H4 (cell line): ENCODE data around the gene PRKG1. TPM values are rescaled to one million over a fixed set of nuclear protein-coding genes. Genes with fewer than 3 reads are reported as not detected.
A peak's percentile ranks its signal among the peaks of the same experiment; 100 is the strongest.

Experiments used
- DNase-seq: peaks from one replicate; pipeline ENCODE4 v3.0.0-alpha.2; 2015; ENCODE audit warnings: low spot score
- total RNA-seq: library from RNA; depleted of rRNA; stranded (reverse); fragments of >200 nt; shearing (Covaris generic); gene quantifications from 2 replicates; pipeline ENCODE4 v1.2.3, GENCODE V29; 2014

The PRKG1 gene
- total RNA-seq, 1 experiment from 2014 or later, result 3.4 TPM

DNA sequence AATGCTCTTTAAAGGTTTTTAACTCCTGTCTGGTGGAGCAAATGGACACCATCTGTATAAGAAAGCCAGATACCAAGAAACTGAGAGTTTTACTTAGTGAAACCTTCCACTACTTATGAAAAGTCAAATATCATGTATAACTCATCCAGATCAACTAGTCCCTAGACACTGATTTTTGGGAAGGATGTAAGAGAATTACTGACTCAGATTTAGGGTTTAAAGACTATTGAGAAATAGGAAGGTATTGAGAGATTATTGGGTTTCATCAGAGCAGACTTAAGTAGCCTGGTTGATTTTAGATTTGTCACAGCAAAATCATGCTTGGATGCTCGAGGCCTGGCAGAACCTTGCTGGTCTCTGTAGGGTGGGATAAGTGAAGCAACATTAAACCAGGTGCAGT, 622.0 kb downstream of the PRKG1 start:
- no peak for DNase-seq

DNA sequence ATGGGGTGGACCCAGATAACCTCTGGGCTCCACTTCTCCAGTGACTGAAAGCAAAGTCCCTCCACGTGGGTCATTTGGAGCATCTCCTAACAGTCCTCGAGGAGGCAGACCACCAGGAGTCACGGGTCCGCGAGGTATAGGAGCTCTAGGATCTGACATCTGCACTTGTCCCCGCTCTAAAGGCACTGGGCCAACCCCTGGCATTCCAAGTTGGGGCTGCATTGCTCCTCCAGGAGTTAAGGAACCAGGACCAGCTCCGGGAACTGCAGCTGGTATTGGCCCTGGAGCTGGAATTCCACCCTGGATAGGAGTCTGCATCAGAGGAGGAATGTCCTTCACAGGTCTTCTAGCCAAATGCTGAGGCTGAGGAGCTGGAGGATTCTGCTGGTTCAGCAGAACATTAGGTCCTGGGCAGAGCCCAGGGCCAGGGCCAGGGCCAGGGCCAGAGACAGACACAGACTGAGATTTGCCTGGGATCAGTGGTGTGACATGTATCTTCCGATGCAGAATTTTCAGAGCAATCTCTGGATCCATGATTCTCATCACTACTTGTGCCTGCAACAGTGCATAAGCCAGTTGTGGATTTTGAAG, 624.3 kb downstream of the PRKG1 start:
- DNase-seq, result no peak

DNA sequence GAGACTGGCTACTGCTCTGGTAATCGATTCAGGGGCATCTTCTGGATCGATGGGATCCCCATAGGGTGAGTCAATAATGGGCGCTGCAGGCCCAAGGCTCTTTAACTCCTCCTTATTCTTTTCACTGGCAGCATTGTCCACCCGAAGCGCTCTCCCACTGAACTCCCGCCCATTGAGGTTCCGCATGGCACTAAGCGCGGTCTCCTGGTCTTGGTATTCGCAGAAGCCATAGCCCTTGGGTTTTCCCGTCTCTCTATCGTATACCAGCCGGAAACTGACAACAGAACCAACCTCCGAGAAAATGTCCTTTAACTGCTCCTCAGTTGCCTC, 624.8 kb downstream of the PRKG1 start:
- no peak for DNase-seq

DNA sequence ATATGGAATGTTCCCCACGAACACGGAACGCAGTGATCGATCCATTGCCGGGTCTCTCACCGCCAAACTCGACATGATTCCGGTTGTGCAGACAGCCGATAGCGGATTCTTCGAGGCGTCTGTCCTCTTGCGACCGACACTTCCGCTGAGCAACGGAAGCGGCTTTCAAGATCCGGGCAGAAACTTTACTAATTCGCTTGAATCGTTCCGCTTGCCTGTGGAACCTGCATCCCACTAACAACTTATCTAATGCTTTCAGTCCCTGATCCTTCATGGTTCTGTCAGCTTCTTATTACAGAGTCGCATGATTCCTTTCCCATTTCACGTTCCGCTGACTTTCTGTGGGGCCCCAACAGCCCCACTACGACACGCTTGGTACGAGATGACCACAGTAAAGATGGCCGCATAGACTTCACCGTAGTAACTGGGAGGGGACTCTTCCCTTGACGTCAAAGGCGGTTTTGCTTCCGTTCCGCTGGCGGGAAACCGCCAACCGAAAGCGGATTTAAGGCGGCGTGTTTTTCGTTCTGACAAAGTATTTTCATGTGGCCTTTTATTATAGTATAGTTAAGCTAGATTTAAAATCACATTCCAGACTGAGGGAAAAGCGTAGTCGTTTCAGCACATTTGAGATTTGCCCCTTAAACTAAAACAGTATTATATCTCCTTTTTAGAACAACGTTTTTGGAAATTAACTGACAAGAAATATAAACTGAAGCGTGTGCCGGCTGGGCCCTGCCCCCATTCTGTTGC, 625.4 kb downstream of the PRKG1 start, which contains the start of gene CSTF2T:
Gene CSTF2T, minus strand, starts transcription at position 121 of the 753 bp plus-strand sequence. Its CDS starts 46 bp downstream, at position 75.
- DNase-seq, result peak; percentile 92

DNA sequence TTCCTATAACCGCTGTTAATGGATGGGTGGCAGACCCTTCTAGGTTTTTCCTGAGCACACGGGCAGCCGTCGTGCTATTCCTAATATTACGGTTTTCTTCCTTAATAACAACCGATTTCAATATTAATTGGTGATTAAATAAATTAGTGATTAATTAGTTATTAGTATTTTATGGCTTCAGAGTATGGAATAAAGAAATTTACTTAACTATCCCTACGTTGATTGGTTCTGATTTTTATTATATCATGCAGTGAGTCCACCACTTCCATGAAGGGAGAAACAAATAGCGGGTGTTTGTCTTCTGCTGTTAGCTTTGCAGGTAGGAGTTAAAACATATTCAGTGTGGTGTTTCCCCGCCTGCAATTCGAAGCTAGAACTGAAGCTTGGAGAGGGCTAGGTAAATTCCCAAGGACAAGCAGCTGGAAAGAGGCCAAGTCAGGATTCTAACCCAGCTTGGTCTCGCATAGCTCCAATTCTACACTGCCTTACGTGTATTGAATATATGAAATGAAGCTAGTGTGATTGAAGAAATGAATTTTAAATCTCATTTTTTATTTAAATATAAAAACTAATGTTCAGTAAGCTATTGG, 626.0 kb downstream of the PRKG1 start:
- DNase-seq, result peak; percentile 10

DNA sequence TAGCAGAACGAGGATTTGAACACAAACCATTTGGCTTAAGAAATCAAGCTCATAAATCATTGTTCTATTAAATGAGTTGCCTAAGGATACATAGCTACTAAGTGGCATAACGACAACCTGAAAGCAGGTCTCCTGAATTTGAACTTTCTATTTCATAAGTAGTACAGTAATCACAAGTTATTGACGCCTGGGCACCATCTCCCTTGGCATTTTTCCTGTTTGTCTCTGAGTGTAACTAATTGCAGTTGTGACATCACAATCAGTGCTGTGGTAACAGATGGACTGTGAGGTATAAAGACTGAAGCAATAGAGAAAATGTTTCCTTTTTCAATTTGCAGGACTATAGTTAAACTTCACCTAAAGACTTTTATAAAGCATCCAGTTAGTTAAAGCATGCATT, 631.5 kb downstream of the PRKG1 start:
- no peak for DNase-seq

DNA sequence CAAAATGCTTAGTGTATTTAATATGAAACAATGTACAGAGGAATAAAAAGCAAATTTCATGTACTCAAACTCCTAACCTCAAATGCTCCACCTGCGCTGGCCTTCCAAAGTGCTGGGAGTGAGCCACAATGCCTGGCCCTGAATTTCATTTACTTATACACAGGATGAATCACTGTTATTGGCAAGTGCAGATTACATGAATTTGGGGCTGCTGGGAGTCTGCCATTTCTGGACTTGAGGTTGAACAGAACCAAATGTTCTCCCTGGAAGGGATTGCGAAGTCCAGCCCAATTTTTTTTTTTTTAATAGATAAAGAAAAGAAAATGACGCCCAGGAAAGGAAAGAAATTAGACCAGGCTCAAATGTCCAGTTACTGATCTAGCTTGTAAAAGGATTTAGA, 631.9 kb downstream of the PRKG1 start:
- DNase-seq, result no peak

DNA sequence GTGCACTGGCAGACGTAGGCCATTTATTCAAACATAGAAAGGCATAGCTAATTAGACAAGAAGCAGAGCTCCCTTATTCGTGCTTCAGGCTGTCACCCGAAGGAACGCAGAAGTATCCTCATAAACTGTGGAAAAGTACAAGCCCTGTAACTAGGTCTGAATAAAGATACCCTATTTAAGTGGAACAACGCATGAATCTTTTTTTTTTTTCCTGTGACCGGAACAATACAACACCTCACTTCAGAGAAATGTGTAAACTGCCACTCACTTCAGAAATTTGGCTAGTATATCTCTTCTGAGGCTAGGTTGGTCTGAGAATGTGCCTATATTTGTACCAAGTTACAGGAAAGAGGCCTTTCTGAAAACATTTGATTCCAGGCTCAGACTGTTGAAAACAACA, 633.1 kb downstream of the PRKG1 start:
- no peak for DNase-seq

DNA sequence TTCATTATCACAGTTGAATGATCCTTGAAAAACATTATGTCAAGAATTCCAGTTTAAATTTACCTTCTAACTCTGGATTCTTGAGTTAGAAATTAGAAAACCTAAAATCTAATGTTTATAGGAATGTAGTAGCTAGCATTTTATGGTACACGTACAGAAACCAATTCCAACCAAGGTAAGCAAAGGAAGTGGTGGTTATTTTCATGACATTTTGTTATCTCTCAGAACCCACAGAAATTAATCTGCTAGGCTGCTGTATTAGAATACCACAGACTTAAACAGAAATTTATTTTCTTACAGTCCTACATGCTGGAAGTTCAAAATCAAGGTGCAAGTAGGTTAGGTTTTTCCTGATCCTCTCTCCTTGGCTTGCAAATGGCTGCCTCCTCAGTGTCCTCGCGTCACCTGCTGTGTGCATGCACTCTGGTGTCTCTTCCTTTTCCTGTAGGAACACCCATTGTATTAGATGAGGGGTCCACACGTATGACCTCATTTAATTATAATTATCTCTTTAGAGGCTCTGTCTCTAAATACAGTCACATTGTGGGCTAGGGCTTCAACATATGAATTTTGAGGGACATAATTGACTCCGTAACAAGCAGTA, 633.6 kb downstream of the PRKG1 start:
- DNase-seq, result no peak

DNA sequence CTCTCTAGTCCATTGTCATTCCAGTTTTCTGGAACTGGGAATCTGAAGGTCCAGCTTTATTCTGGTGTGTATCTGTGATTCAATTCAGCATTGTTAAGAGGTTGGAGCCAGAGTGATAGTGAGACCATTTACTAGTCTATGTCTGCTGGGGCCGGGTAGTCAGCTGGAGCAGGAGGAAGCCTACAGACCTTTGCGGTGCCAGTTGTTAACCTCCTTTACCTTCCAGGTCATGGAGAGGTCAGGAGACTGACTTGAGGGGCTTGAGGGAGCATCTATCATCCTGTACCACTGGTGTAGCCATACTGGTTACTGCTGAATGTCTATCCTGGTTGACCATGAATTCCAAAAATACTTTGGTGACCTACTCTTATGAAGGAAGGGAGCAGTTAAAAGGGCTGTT, 634.3 kb downstream of the PRKG1 start:
- no peak for DNase-seq

DNA sequence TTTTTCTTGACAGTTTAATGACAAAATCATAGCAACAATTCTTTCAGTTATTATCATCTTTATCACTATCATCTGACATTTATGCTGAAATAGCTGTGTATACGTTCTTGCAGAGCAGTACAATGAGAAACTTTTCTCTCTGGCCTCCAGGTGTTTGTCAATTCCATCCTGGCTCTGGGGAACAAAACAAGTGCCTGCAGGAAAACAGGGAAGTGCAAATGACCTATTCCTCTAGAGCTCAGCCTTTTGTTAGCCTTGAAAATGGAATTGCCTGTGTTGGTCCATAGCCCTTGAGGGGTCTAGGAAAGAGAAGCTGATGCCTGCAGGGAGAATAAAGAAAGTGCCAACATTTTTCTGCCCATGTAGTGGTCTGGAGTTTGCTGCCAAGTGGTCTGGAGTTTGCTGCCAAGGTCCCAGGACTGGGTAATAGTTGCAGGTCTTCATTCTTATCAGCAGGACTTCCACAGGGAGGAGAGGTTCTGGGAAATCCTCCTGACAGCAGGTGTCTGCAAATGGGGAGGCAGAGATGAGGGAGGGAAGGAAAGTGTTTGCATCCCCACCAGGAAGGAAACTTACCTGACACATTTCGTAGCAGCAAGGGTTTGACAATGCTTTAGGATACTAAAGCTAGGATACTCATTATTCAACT, 635.2 kb downstream of the PRKG1 start:
- DNase-seq, result no peak

DNA sequence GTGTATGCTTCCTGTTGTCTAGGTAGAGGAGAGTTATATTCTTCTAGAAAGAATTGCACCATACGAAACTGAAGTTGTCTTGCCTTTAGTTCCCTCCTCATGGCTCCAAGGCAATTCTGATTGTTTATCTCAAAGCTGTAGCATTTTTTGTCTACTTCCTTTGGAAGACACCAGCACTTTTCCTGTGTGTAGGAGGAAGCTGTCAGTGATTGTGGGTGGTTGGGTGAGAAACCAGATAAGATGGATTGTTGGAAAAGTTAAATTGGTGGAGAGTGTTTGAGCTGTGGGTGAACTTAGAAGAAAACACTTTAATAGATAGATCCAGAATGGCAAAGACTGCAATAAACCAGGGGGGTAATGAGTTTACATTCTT, 637.2 kb downstream of the PRKG1 start:
- no peak for DNase-seq

DNA sequence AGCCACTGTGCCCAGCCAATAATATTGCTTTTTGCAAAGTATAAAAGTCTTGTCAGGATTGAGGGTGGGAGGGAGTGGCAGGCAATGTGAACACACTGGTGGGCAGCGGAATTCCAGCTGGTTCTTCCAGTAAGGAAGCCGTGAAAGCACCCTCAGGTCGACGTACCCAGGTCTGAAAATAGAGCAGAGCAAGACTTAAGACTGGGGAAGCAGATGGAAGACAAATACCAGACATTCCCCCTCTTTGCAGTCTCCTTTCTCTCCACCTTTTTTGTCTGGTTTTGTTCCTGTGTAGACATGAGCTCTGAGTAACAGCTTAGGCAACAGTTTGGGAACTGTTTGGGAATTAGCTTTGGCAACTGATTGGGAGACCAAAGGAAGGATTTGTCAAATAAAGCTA, 642.7 kb downstream of the PRKG1 start:
- DNase-seq, result no peak

DNA sequence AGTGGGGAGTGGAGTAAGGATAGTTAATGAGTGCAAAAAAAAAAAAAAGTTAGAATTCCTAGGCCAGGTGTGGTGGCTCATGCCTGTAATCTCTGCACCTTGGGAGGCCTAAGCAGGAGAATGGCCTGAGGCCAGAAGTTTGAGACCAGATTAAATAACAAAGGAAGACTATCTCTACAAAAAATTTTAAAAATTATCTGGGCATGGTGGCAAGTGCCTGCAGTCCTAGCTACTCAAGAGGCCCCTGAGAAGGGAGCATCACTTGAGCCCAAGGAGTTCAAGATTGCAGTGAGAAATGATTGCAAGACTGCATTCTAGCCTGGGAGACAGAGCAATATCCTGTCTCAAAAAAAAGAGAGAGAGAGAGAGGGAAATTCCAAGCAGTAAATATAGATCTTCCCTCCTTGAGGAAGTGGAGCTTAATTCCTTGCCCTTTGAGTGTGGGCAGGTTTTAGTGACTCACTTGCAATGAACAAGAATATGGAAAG, 644.6 kb downstream of the PRKG1 start:
- DNase-seq, result peak; percentile 24

DNA sequence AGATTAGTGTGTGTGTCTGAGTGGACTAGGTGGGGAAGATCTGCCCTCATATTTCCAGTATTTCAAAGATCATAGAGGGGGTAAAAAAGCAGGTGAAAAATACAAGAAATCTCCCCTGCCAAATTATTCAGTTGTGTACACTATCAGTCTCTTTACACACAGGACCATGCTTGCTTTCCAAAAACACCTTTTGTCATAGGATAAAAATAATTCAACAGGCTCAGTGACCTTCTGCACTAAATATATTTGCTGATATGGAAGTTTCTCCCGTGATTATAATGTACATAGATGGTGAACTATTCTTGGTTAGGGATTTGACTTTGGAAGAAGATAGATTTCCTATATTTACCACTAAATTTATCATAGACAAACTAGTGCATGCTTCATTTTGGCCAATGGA, 649.8 kb downstream of the PRKG1 start:
- DNase-seq, result no peak

DNA sequence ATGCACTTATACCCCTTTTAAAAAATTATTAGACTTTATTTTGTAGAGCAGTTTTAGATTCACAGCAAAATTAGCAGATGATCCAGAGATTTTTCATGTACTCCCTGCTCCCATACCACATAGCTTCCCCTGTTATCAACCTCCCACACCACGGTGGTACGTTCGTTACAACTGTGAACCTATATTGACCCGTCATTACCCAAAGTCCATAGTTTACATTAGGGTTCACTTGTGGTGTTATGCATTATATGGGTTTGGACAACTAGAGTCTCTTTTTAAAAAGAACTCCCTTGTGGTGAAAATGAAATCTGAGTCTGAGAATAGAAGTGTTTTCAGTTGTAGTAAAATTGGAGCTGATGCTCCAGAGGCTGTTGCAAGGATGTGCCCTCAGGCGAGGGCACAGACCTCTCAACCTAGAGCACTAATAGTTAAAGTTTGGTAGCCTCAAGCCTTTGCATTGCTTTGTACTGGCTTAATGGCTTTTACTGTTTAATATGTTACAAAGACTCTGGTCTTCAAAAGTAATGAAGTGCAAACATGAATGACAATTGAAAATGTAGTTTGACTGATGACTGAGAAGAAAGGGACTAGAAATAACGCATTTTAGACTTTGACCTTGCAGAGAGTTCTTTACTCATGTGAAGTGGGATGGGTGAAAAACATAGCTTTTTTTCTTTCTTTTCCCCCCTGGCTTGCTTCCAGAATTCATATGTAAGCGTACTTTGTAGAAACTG, 655.7 kb downstream of the PRKG1 start:
- no peak for DNase-seq

DNA sequence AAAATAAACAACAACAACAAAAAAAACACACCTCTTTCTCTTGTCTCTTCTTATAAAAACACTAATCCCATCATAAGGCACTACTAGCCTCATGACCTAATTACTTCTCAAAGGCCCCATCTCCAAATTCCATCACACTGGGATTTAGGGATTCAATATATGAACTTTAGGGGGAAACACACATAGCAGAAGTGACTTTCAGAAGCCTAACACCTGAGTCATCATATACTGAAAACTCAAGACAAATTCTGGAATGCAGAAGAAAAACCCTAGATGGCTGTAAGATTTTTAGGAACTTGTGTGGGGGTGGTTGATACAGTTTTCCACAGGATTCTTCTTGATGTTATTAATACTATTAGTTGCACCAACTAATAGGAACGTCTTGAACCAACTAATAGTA, 658.8 kb downstream of the PRKG1 start:
- no peak for DNase-seq

DNA sequence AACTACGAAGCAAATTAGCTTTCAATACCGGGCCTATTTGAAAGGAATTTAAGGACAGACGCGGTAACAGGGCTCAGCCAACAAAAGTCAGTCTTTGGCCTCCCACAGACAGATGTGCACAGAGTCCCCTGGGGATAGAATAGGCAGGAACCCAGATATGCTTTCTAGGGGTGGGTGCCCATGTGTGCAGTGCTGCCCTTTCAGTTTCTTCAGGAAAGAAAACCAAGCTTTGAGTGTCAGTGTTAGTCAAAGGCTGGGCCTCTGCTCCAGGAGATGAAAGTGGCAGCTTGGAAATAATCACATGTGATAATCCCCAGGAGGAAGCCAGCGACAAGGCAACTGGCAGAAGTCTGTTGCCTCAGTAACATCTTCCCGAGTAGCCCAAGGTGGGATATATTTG, 668.9 kb downstream of the PRKG1 start:
- no peak for DNase-seq

DNA sequence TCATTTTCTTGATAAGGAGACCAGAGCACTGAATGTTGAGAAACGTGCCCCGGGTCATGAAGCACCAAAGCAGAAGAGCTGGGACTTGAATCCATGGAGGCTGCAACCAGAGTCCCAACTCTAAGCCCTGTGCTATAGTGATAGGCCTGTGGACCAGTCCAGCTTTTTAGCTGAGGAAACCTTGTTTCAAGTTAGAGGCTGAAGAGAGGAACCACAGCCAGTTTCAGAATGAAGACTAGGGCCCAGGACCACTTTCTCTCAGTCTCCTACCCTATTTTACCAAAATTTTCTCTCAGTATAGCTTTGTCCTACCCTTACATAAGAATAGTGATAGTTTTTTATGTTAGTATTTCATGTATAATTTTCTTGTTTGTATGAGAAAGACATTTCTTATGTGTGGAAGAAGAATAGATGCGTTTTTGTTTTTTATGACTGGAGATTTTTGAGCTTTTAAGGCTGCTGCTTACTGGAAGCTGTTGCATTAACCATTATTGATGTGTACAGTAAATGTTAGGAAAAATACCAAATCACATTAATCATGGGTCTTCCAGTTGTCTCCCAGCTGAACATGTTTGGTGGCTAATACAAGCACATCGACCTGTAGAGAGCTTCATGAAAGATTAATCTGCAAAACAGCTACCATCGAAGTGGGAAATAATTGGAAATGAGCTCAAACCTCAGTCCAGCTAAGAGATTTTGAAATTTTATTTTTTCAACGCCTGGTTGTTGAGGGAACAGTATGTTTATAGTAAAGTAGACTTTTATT, 670.1 kb downstream of the PRKG1 start:
- DNase-seq, result no peak

DNA sequence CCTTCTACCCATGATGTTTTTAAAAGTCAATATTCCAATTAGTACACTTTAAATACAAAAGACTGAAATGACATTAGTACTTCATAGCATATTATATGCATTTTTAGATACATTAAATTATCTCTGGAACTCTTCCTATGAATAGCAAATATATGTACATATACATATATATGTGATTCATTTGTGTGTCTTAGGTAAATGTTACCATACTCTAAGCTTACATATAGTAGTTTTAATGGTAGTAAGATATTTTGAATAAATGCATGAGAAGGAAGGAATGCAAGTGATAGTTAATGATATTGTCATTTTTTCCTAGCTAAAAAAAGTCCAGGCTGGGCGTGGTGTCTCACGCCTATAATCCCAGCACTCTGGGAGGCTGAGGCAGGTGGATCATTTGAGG, 671.1 kb downstream of the PRKG1 start:
- DNase-seq, result no peak

DNA sequence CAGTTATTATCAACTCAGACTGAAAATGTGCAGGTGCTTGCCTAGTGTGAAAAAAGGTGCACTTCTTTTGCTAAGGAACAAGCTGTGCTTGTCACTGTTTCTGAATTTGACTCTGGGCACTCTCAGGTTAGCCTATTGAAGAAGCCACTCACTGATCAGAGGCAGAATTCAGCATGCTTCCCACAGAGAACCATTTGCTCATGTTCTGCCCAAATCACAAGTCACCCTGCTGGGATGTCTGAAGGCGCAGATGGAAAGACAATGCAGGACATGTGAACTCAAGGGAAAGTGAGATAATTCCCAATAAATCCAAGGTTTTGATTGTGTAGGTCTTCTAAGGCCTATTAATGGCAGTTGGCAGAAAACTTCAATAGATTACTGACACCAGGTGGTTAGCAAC, 672.9 kb downstream of the PRKG1 start:
- no peak for DNase-seq
